SU-DHL-6 (cell line): ENCODE data around the gene SAMD14.

ENCODE experiments used
- EZH2phosphoT487 ChIP-seq: fragments of 200-600 bp; sonication (generic), shearing (Covaris generic); conservative IDR thresholded peaks from 2 replicates; pipeline ENCODE4 v1.6.1; 2018; ENCODE audit warnings: mild to moderate bottlenecking, antibody characterized with exemption, low read length, moderate library complexity, mixed read lengths
- TF ChIP-seq, protein P1 (sequence below): fragments of 200-600 bp; sonication (generic); IDR thresholded peaks from one replicate; pipeline ENCODE4 v1.5.1; 2017; ENCODE audit warnings: antibody characterized with exemption, mild to moderate bottlenecking, low read length, moderate library complexity; ENCODE audit not compliant: insufficient read depth, poor library complexity, severe bottlenecking

DNA sequence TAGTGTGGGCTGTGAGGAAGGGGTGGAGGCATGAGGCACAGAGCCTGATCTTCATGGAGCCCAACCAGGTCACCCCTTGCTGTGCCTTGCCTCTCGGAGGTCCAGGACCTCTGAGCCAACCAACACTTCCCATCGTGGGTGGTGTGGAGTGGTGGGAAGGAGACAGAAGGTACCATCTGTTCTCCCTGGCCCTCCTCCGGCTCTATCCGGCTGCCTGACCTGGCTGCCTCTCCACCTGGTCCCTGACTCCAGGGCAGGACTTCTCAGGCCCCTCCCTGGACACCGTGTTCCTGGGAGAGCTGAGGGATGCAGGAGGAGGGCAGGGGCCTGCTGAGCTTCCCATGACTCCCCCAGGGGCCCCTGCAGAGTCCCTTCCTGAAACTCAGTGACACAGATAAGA, 31.0 kb downstream of the SAMD14 start:
- TF ChIP-seq, protein P1, sequence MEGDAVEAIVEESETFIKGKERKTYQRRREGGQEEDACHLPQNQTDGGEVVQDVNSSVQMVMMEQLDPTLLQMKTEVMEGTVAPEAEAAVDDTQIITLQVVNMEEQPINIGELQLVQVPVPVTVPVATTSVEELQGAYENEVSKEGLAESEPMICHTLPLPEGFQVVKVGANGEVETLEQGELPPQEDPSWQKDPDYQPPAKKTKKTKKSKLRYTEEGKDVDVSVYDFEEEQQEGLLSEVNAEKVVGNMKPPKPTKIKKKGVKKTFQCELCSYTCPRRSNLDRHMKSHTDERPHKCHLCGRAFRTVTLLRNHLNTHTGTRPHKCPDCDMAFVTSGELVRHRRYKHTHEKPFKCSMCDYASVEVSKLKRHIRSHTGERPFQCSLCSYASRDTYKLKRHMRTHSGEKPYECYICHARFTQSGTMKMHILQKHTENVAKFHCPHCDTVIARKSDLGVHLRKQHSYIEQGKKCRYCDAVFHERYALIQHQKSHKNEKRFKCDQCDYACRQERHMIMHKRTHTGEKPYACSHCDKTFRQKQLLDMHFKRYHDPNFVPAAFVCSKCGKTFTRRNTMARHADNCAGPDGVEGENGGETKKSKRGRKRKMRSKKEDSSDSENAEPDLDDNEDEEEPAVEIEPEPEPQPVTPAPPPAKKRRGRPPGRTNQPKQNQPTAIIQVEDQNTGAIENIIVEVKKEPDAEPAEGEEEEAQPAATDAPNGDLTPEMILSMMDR, result no peak
- TF ChIP-seq EZH2phosphoT487, result no peak
